Liver (tissue), 9 donors: ENCODE data around the gene RELCH. TPM values are rescaled to one million over a fixed set of nuclear protein-coding genes. Genes with fewer than 3 reads are reported as not detected.

Experiments used
- DNase-seq: peaks from one replicate; pipeline ENCODE4 v3.0.0-alpha.2; 2017; ENCODE audit warnings: low spot score
- H3K27ac ChIP-seq, 2 donors: one replicate each; pipeline ENCODE4 v1.7.0; 2013; ENCODE audit warnings: inconsistent platforms in 2 of 2, low read length in 2 of 2, control low read depth in 1 of 2, low read depth in 1 of 2, mild to moderate bottlenecking in 1 of 2
- H3K27me3 ChIP-seq, 4 donors: one replicate each; pipeline versions ENCODE4 v1.6.1 to v1.7.0; 2013; ENCODE audit warnings: low read length in 3 of 4, inconsistent platforms in 1 of 4, mild to moderate bottlenecking in 1 of 4, moderate library complexity in 1 of 4; ENCODE audit not compliant: control insufficient read depth in 4 of 4, insufficient read depth in 4 of 4
- H3K36me3 ChIP-seq, 4 donors: one replicate each; pipeline versions ENCODE4 v1.6.1 to v1.7.0; 2013; ENCODE audit warnings: low read length in 3 of 4, mild to moderate bottlenecking in 3 of 4, low read depth in 1 of 4, moderate library complexity in 1 of 4; ENCODE audit not compliant: control insufficient read depth in 4 of 4, insufficient read depth in 3 of 4
- H3K4me1 ChIP-seq, 4 donors: one replicate each; pipeline versions ENCODE4 v1.6.1 to v1.7.0; 2013; ENCODE audit warnings: low read length in 3 of 4, mild to moderate bottlenecking in 3 of 4, moderate library complexity in 1 of 4; ENCODE audit not compliant: control insufficient read depth in 4 of 4, insufficient read depth in 4 of 4
- H3K4me3 ChIP-seq, 3 donors: one replicate each; pipeline versions ENCODE4 v1.6.1 to v1.7.0; 2013; ENCODE audit warnings: low read length in 3 of 3, control low read depth in 1 of 3, low read depth in 1 of 3, mild to moderate bottlenecking in 1 of 3
- H3K9ac ChIP-seq, 2 donors: one replicate each; pipeline ENCODE4 v1.7.0; 2013; ENCODE audit warnings: low read length in 2 of 2, mild to moderate bottlenecking in 2 of 2, moderate library complexity in 2 of 2, control low read depth in 1 of 2, low read depth in 1 of 2
- H3K9me3 ChIP-seq, 4 donors: one replicate each; pipeline versions ENCODE4 v1.6.1 to v1.7.0; 2013; ENCODE audit warnings: low read length in 3 of 4; ENCODE audit not compliant: control insufficient read depth in 4 of 4
- ATF3 ChIP-seq: IDR thresholded peaks from 2 replicates; pipeline ENCODE4 v1.6.1; 2016; ENCODE audit warnings: antibody characterized with exemption
- CTCF ChIP-seq: fragments of 150-350 bp; IDR thresholded peaks from 2 replicates; pipeline ENCODE4 v1.5.1; 2017; ENCODE audit warnings: improper control_type of control experiment, low read depth, low read length; ENCODE audit not compliant: missing input control
- EGR1 ChIP-seq, 2 donors: IDR thresholded peaks; 2 replicates each; pipeline ENCODE4 v1.6.1; 2016 to 2018; ENCODE audit warnings: antibody characterized with exemption in 2 of 2, low read depth in 2 of 2
- FOXA1 ChIP-seq: IDR thresholded peaks from 2 replicates; pipeline ENCODE4 v1.6.1; 2016; ENCODE audit warnings: antibody characterized with exemption
- FOXA2 ChIP-seq: IDR thresholded peaks from 2 replicates; pipeline ENCODE4 v1.6.1; 2016; ENCODE audit warnings: antibody characterized with exemption
- GABPA ChIP-seq, 2 donors: IDR thresholded peaks in 1 of 2; conservative IDR thresholded peaks in 1 of 2; 2 replicates each; pipeline ENCODE4 v1.6.1; 2016; ENCODE audit warnings: antibody characterized with exemption in 2 of 2, mild to moderate bottlenecking in 1 of 2, moderate library complexity in 1 of 2
- HNF4A ChIP-seq, 2 donors: conservative IDR thresholded peaks; 2 replicates each; pipeline ENCODE4 v1.6.1; 2016; ENCODE audit warnings: antibody characterized with exemption in 2 of 2, mild to moderate bottlenecking in 2 of 2
- HNF4G ChIP-seq: IDR thresholded peaks from 2 replicates; pipeline ENCODE4 v1.6.1; 2016; ENCODE audit warnings: antibody characterized with exemption
- JUND ChIP-seq, 2 donors: IDR thresholded peaks; 2 replicates each; pipeline ENCODE4 v1.6.1; 2016; ENCODE audit warnings: antibody characterized with exemption in 2 of 2
- MAX ChIP-seq: IDR thresholded peaks from 2 replicates; pipeline ENCODE4 v1.6.1; 2016; ENCODE audit warnings: antibody characterized with exemption
- NR2F2 ChIP-seq: IDR thresholded peaks from 2 replicates; pipeline ENCODE4 v1.6.1; 2016; ENCODE audit warnings: antibody characterized with exemption
- RAD21 ChIP-seq, 2 donors: IDR thresholded peaks; 2 replicates each; pipeline ENCODE4 v1.6.1; 2016; ENCODE audit warnings: antibody characterized with exemption in 2 of 2, mild to moderate bottlenecking in 2 of 2
- REST ChIP-seq: IDR thresholded peaks from 2 replicates; pipeline ENCODE4 v1.6.1; 2016; ENCODE audit warnings: antibody characterized with exemption, mild to moderate bottlenecking
- RXRA ChIP-seq, 2 donors: IDR thresholded peaks; 2 replicates each; pipeline ENCODE4 v1.6.1; 2017 to 2018; ENCODE audit warnings: antibody characterized with exemption in 2 of 2, mild to moderate bottlenecking in 1 of 2
- SP1 ChIP-seq: IDR thresholded peaks from 2 replicates; pipeline ENCODE4 v1.6.1; 2018; ENCODE audit warnings: antibody characterized with exemption, mild to moderate bottlenecking
- TAF1 ChIP-seq: conservative IDR thresholded peaks from 2 replicates; pipeline ENCODE4 v1.6.1; 2016; ENCODE audit warnings: antibody characterized with exemption, mild to moderate bottlenecking
- YY1 ChIP-seq: IDR thresholded peaks from 2 replicates; pipeline ENCODE4 v1.6.1; 2016; ENCODE audit warnings: antibody characterized with exemption, mild to moderate bottlenecking
- WGBS: extraction: QIAGEN DNeasy Blood & Tissue Kit; methylation state at CpG from one replicate; pipeline ENCODE4 v1.1.7; 2013; 5-methylcytosine and 5-hydroxymethylcytosine counted together
- polyA plus RNA-seq, 2 donors: library from polyadenylated mRNA; stranded (reverse) in 1 of 2; unstranded in 1 of 2; fragments of 200-250 nt in 1 of 2; fragments of >200 nt in 1 of 2; fragmentation: Nextera tagmentation in 1 of 2; extraction: Ambion mirVana in 1 of 2; gene quantifications; one replicate each; pipeline versions ENCODE4 v1.2.1 to v1.2.3, GENCODE V29; 2013 to 2015
- total RNA-seq, 2 donors: library from RNA; depleted of rRNA; stranded (reverse); fragments of >200 nt; gene quantifications; one replicate each; pipeline ENCODE4 v1.2.3, GENCODE V29; 2014
- TF ChIP-seq, protein P1 (sequence below): IDR thresholded peaks from 2 replicates; pipeline ENCODE4 v1.6.1; 2016; ENCODE audit warnings: antibody characterized with exemption
- donor health status: healthy.
- donor health status: healthy.
- donor health status: healthy.
- donor health status: healthy.
- donor health status: healthy.

The RELCH gene
- total and polyA plus RNA-seq, 4 donors: 4.3 to 21.7 (median 11.0) TPM

DNA sequence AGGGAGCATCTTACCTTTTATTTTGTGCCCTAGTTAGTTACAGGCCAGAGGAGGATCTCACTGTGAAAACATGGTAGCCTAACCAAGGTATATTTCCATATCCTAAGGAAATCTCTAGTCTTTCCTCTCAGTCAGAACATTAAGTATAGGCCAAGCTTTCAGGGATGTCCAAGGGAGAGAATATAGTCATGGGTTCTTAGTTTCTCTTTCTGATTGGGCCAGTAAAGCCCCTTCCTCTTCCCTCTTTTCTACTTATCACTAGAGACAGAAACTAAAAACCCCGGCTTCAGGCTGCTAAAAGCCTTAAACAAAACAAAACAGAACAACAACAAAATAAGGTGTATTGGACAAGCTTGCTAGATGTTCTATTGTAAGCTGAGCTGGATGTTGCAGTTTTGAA is 93.7 kb downstream of the RELCH start:
- WGBS: 83% methylated on average over 1 of the region's 1 CpG
- peaks cover 3 to 15% (median 12%) of the 10 kb centered on the region in 4 donors for H3K36me3 ChIP-seq

More for the DNA sequence above, 93.7 kb downstream of the RELCH start:
- H3K27me3 ChIP-seq: no peaks in the 10 kb centered on the region
- peaks cover 0 to 5% (median 2%) of the 10 kb centered on the region in 4 donors for H3K4me1 ChIP-seq
- no peak for DNase-seq
- no peak overlapping the region for H3K27ac ChIP-seq
- H3K9ac ChIP-seq: no peak overlapping the region
- H3K9me3 ChIP-seq: no peaks in the 10 kb centered on the region
- H3K4me3 ChIP-seq: no peak overlapping the region
- TF ChIP-seq EGR1 (IDR thresholded peaks at IDR 0.05; ENCODE audit: low read depth in 2 of 2) (no peak), TAF1 (no peak), NR2F2 (no peak), ATF3 (no peak), JUND (IDR thresholded peaks at IDR 0.05) (no peak), REST (no peak), HNF4G (no peak), SP1 (no peak), RAD21 (IDR thresholded peaks at IDR 0.05) (no peak), RXRA (IDR thresholded peaks at IDR 0.05) (no peak), YY1 (no peak), GABPA (IDR thresholded peaks at IDR 0.05 in 1 of 2, conservative IDR thresholded peaks at IDR 0.05 in 1 of 2) (no peak), MAX (no peak), FOXA1 (no peak), HNF4A (conservative IDR thresholded peaks at IDR 0.05) (no peak), FOXA2 (no peak), CTCF (no peak)
- TF ChIP-seq, protein P1, sequence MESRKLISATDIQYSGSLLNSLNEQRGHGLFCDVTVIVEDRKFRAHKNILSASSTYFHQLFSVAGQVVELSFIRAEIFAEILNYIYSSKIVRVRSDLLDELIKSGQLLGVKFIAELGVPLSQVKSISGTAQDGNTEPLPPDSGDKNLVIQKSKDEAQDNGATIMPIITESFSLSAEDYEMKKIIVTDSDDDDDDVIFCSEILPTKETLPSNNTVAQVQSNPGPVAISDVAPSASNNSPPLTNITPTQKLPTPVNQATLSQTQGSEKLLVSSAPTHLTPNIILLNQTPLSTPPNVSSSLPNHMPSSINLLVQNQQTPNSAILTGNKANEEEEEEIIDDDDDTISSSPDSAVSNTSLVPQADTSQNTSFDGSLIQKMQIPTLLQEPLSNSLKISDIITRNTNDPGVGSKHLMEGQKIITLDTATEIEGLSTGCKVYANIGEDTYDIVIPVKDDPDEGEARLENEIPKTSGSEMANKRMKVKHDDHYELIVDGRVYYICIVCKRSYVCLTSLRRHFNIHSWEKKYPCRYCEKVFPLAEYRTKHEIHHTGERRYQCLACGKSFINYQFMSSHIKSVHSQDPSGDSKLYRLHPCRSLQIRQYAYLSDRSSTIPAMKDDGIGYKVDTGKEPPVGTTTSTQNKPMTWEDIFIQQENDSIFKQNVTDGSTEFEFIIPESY: no peak
